Left ventricle myocardium inferior (tissue), 1 donor: ENCODE results near the gene RANBP17. TPM values are rescaled to one million over a fixed set of nuclear protein-coding genes. Genes with fewer than 3 reads are reported as not detected.
A peak's percentile ranks its signal among the peaks of the same experiment; 100 is the strongest.

Experiments used
- DNase-seq: peaks from one replicate; pipeline ENCODE4 v3.0.0-alpha.2; 2020
- H3K27ac ChIP-seq: fragments of 200-600 bp; replicated peaks from 2 replicates; pipeline ENCODE4 v1.8.0; 2021
- H3K27me3 ChIP-seq: fragments of 200-600 bp; 2 replicates; pipeline ENCODE4 v1.8.0; 2021; ENCODE audit warnings: low read depth
- H3K36me3 ChIP-seq: fragments of 200-600 bp; 2 replicates; pipeline ENCODE4 v1.8.0; 2021
- H3K4me1 ChIP-seq: fragments of 200-600 bp; 2 replicates; pipeline ENCODE4 v1.8.0; 2021
- H3K4me3 ChIP-seq: fragments of 200-600 bp; 2 replicates; pipeline ENCODE4 v1.8.0; 2021; ENCODE audit warnings: mild to moderate bottlenecking, moderate library complexity
- H3K9me3 ChIP-seq: fragments of 200-600 bp; replicated peaks from 2 replicates; pipeline ENCODE4 v1.8.0; 2021
- CTCF ChIP-seq: fragments of 200-600 bp; IDR thresholded peaks from 2 replicates; pipeline ENCODE4 v1.8.0; 2021; ENCODE audit warnings: antibody characterized with exemption, mild to moderate bottlenecking, borderline replicate concordance
- intact Hi-C: fragments of 100-400 bp; cut with micrococcal nuclease; formaldehyde crosslinking; loops from one replicate; pipeline ENCODE4 v1.11.0; 2022
- total RNA-seq: library from RNA; stranded (reverse); fragmentation: NEBNext Ultra II Directional; extraction: Animal tissue kit (Norgen Biotek cat#: 25700); gene quantifications from one replicate; pipeline ENCODE4 v1.2.1, GENCODE V29; 2021
- donor health status: DM: no; HTN: yes; CAD: no; lungs with severe emphysema.

Gene RANBP17
- total RNA-seq, 1 donor from 2014 or later: 6.5 TPM

- peaks cover 4% of the 10 kb centered on the region for H3K27me3 ChIP-seq
- no peak overlapping the region for H3K27ac ChIP-seq
- H3K4me3 ChIP-seq: no peak overlapping the region
- peaks cover 3% of the 10 kb centered on the region for H3K4me1 ChIP-seq
- H3K36me3 ChIP-seq: no peaks in the 10 kb centered on the region
- no peak for TF ChIP-seq CTCF
- no peak for DNase-seq
- intact Hi-C loops: no loop called here
- H3K9me3 ChIP-seq: peaks cover 27% of the 10 kb centered on the region
These were observed 4.8 kb upstream of the RANBP17 start for GRCh38 chr5:170857066-170857465.

- no peak overlapping the region for H3K27ac ChIP-seq
- H3K27me3 ChIP-seq: peaks cover 24% of the 10 kb centered on the region
- peaks cover 16% of the 10 kb centered on the region for H3K4me1 ChIP-seq
- intact Hi-C loops: no loop called here
- no peaks in the 10 kb centered on the region for H3K36me3 ChIP-seq
- peaks cover 27% of the 10 kb centered on the region for H3K9me3 ChIP-seq
- H3K4me3 ChIP-seq: no peak overlapping the region
- DNase-seq: no peak
- no peak for TF ChIP-seq CTCF
These were observed 1.4 kb upstream of the RANBP17 start for GRCh38 chr5:170860415-170860814.

GRCh38 chr5:170860818-170861666 lies 776 bp upstream of the RANBP17 start:
- peaks cover 24% of the 10 kb centered on the region for H3K27me3 ChIP-seq
- H3K27ac ChIP-seq: no peak overlapping the region
- no peaks in the 10 kb centered on the region for H3K36me3 ChIP-seq
- H3K4me1 ChIP-seq: peaks cover 16% of the 10 kb centered on the region
- peaks cover 27% of the 10 kb centered on the region for H3K9me3 ChIP-seq
- no peak for DNase-seq
- H3K4me3 ChIP-seq: peak overlapping the region; percentile 75
- intact Hi-C loops: no loop called here
- no peak for TF ChIP-seq CTCF

- H3K27ac ChIP-seq: no peak overlapping the region
- peak overlapping the region; percentile 75 for H3K4me3 ChIP-seq
- intact Hi-C loops: no loop called here
- peak; percentile 20 for DNase-seq
- peaks cover 24% of the 10 kb centered on the region for H3K27me3 ChIP-seq
- no peak for TF ChIP-seq CTCF
- H3K9me3 ChIP-seq: peaks cover 27% of the 10 kb centered on the region
- H3K4me1 ChIP-seq: peaks cover 16% of the 10 kb centered on the region
- H3K36me3 ChIP-seq: no peaks in the 10 kb centered on the region
These were observed 226 bp upstream of the RANBP17 start for GRCh38 chr5:170861667-170861916.

GRCh38 chr5:170863646-170864045 lies 1.8 kb downstream of the RANBP17 start:
- peaks cover 27% of the 10 kb centered on the region for H3K9me3 ChIP-seq
- H3K4me1 ChIP-seq: peaks cover 16% of the 10 kb centered on the region
- no peak overlapping the region for H3K4me3 ChIP-seq
- DNase-seq: no peak
- intact Hi-C loops: no loop called here
- H3K27ac ChIP-seq: no peak overlapping the region
- H3K27me3 ChIP-seq: peaks cover 24% of the 10 kb centered on the region
- no peak for TF ChIP-seq CTCF
- no peaks in the 10 kb centered on the region for H3K36me3 ChIP-seq
